ENCODE measurements around the gene TMEFF2.

The TMEFF2 gene

GRCh38 chr2:192060161-192060560 is 134.6 kb downstream of the TMEFF2 start:
- H3K4me3 ChIP-seq (ENCODE audit: low read depth, low read length): no peak overlapping the region
- DNase-seq (ENCODE audit: low read depth): no peak
- TF ChIP-seq, protein P1, sequence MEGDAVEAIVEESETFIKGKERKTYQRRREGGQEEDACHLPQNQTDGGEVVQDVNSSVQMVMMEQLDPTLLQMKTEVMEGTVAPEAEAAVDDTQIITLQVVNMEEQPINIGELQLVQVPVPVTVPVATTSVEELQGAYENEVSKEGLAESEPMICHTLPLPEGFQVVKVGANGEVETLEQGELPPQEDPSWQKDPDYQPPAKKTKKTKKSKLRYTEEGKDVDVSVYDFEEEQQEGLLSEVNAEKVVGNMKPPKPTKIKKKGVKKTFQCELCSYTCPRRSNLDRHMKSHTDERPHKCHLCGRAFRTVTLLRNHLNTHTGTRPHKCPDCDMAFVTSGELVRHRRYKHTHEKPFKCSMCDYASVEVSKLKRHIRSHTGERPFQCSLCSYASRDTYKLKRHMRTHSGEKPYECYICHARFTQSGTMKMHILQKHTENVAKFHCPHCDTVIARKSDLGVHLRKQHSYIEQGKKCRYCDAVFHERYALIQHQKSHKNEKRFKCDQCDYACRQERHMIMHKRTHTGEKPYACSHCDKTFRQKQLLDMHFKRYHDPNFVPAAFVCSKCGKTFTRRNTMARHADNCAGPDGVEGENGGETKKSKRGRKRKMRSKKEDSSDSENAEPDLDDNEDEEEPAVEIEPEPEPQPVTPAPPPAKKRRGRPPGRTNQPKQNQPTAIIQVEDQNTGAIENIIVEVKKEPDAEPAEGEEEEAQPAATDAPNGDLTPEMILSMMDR (IDR thresholded peaks at IDR 0.05; ENCODE audit: control insufficient read depth, extremely low read depth, insufficient read depth): no peak

GRCh38 chr2:192059266-192059665 is 135.5 kb downstream of the TMEFF2 start:
- no peak overlapping the region for H3K4me3 ChIP-seq (ENCODE audit: low read depth, low read length)
- TF ChIP-seq, protein P1 (IDR thresholded peaks at IDR 0.05; ENCODE audit: control insufficient read depth, extremely low read depth, insufficient read depth): no peak
- DNase-seq (ENCODE audit: low read depth): no peak

- no peak overlapping the region for H3K4me3 ChIP-seq (ENCODE audit: low read depth, low read length)
- TF ChIP-seq, protein P1 (IDR thresholded peaks at IDR 0.05; ENCODE audit: control insufficient read depth, extremely low read depth, insufficient read depth): no peak
- DNase-seq (ENCODE audit: low read depth): no peak
Observed at GRCh38 chr2:192053921-192054320, 140.8 kb downstream of the TMEFF2 start.

DNA sequence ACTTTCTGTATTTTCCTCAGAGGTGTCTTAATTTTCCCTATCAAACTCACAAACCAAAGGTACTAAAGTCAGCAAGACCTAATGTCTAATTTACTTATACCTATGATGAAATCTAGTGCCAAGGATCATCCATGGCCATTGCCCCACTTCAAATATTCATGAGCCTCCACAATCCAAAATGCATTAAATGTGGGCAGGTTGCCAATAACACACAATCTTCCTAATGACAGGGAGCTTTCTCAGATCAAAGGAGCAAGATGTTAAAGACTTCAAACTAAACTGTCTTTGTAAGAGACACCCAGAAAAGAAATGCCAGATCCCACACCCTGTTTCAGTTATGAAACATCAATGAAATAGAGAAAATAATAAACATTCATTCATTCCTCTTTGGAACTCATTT is 143.2 kb downstream of the TMEFF2 start:
- H3K4me3 ChIP-seq (ENCODE audit: low read depth, low read length): no peak overlapping the region
- TF ChIP-seq, protein P1 (IDR thresholded peaks at IDR 0.05; ENCODE audit: control insufficient read depth, extremely low read depth, insufficient read depth): no peak
- DNase-seq (ENCODE audit: low read depth): no peak

DNA sequence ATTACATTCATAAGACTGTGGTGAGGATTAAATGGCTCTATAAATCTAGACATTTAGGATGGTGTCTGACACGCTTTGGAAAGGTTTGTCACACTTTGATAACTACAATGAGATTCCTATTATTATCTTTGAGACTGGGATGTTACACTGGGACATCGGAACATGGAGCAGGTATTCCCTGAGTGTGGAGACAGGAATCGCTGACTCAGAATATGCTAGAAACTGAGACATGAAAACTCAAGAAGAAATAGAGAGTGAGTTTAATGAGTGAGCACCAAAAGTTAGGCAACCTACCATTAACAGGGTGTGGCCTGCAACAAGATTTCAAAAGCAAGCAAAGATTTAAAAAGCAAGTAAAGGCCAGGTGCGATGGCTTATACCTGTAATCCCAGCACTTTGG is 145.4 kb downstream of the TMEFF2 start:
- TF ChIP-seq, protein P1 (IDR thresholded peaks at IDR 0.05; ENCODE audit: control insufficient read depth, extremely low read depth, insufficient read depth): no peak
- DNase-seq (ENCODE audit: low read depth): no peak
- H3K4me3 ChIP-seq (ENCODE audit: low read depth, low read length): no peak overlapping the region

GRCh38 chr2:192047315-192048107 is 147.2 kb downstream of the TMEFF2 start:
- no peak overlapping the region for H3K4me3 ChIP-seq (ENCODE audit: low read depth, low read length)
- TF ChIP-seq, protein P1 (IDR thresholded peaks at IDR 0.05; ENCODE audit: control insufficient read depth, extremely low read depth, insufficient read depth): no peak
- no peak for DNase-seq (ENCODE audit: low read depth)

GRCh38 chr2:192044496-192044895 is 150.2 kb downstream of the TMEFF2 start:
- H3K4me3 ChIP-seq (ENCODE audit: low read depth, low read length): no peak overlapping the region
- DNase-seq (ENCODE audit: low read depth): no peak
- TF ChIP-seq, protein P1 (IDR thresholded peaks at IDR 0.05; ENCODE audit: control insufficient read depth, extremely low read depth, insufficient read depth): no peak
